Superior temporal gyrus (tissue), 1 donor: ENCODE data around the gene ANAPC10.
"Not testable (repeated sequence)": the region's sequence is repeated elsewhere in the genome, so short reads cannot be mapped to it uniquely, and the experiment has no call there.

Experiments used
- DNase-seq: peaks from one replicate; pipeline ENCODE4 v3.0.0-alpha.2; 2016; ENCODE audit errors: extremely low spot score

Gene ANAPC10

GRCh38 chr4:145097821-145098674 lies at the start of gene ANAPC10, which contains the start of gene ABCE1:
ANAPC10 (minus strand) TSS chr4:145098196; CDS start chr4:145096099, 2,097 bp downstream.
ABCE1 (plus strand) TSS chr4:145098311; CDS start chr4:145104413, 6,102 bp downstream.
- DNase-seq, result peak; percentile 98

- DNase-seq, result not testable (repeated sequence)
Measured at GRCh38 chr4:145136219-145136618, 38.2 kb upstream of the ANAPC10 start.

GRCh38 chr4:145132511-145133098 lies 34.6 kb upstream of the ANAPC10 start:
- DNase-seq, result no peak

GRCh38 chr4:145131848-145132247 lies 33.9 kb upstream of the ANAPC10 start:
- DNase-seq, result no peak

DNA sequence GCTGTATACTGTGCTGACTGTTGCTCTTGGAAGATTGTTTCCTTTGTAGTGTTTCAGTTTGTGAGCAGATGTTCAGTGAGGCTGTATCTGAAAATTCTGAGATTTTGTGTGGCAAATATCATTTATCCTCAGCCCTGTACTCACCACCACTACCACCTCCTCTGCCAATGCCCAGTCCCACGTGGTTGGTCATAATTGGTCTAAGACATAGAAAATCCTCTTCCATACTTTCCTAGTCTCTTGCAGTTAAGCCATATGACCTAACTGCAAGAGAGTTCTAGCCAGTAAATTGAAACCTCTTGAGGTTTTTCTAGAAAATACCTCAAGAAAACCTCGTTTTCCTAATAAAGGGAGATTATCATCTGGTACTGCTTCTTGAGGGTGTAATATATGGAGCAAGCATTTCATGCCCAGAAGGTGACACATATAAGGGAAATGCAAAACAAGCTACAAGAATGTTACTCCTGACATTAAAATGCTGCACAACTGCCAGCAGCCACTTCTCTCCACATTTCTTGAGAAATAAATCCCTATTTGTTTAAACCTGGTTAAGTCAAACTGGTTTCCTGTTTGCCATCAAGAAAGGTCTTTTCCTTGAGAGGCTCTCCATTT lies 32.9 kb upstream of the ANAPC10 start:
- no peak for DNase-seq

DNA sequence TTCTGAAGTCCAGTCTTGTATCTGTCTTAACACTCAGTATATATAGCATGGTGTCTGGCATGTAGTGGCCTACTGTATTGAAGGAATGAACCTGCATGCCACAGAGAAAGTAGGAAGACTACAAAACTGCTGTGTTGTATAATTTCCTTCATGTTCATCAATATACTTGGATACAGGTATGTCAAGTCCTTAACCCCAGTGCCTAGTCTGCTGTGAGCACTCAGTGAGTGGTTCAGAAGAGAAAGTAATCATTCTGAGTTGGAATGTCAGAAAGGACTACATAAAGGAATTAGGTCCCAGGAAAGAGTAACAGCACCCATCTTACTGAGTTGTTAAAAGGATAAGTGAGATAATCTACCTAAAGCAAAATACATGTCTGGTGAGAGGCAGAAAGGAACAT lies 32.1 kb upstream of the ANAPC10 start:
- no peak for DNase-seq

- DNase-seq, result no peak
Measured at GRCh38 chr4:145125396-145125795, 27.4 kb upstream of the ANAPC10 start.

DNA sequence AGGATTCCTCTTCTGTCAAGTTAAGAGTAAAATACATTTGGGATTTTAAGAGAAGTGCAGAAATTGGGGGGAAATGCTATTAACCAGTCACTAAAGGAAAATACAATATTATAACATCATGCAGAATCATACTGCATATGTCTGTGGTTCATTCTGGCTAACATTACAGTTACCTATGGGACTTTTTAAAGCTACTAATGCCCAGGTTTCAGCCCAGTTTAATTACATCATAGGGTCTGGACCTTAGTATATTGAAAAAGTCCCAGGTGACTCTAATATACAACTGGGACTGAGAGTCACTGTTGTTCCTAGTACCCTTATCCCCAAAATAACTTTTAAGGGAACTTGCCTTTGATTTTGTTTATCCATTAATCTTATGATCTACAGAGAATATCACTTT lies 10.1 kb upstream of the ANAPC10 start:
- DNase-seq, result no peak

DNA sequence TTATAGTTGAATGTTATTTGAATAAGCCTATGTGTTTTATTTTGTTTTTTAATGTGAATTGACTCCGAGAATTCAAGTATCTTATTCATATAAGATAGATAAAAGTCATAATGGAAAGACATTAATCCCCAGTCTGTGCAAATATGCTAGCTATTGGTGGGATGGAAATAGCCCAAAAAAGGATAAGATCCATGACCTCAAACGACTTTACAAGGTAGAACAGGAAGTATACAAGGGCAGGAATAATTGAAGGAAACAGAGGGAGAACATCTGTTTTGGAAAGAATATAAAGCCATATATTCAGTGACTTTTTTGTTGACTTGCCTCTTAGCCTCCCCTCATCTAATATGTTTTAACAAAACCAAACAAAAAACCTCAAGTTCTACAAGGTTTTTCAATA lies 9.1 kb upstream of the ANAPC10 start:
- DNase-seq, result no peak

DNA sequence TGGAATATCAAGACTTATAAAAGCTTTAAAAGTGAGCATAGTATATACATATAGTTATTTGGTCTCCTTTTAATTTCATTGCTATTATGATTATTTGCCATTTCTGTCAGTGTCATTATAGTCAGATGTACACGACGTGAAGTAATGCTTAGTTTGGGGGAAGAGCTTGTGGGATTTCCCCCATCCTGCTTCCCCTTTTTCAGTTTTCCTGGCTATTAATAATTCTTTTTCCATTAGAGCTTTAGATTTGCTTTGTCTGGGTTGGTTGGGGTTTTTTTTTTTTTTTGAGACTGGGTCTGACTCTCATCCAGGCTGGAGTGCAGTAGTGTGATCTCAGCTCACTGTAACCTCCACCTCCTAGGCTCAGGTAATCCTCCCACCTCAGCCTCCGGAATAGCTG lies 5.5 kb upstream of the ANAPC10 start:
- no peak for DNase-seq

- DNase-seq, result no peak
Measured at GRCh38 chr4:145102619-145103018, 4.6 kb upstream of the ANAPC10 start.

GRCh38 chr4:145101091-145101490 lies 3.1 kb upstream of the ANAPC10 start:
- no peak for DNase-seq

DNA sequence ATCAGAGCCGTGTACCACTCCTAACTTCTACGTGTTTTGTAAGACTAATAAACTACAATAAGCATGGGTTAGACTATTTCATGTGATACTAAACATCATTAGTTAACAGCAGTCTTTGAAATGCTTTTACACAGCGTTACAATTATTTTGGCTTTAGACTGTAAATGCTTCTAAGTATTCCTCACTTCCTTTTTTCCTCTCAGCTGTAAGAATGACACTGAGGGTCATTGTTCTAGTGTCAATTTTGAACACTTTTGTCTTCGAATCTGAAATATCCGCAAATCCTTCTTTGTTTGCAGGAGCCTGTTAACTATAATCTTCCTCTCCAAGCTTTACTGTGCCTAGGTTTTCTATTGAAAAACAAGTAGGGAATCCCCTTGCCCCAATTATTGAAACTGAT lies 1.7 kb upstream of the ANAPC10 start:
- DNase-seq, result peak; percentile 31

DNA sequence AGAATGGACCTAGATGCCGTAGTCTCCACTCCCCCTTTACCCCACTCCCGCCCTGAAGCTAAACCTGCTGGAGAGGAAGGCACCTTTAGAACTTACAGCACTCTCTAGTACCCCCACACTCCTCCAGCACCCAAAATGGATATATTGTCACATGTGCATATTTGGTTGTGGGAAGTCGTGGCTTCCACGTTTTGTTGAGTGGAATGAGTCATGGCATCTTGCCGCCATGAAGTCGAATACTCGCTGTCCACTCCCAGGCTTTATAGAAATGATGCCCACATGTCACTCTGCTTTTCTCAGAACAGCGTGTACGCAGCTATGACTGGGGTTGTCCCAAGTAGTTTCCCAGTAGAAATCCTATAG lies 660 bp upstream of the ANAPC10 start:
- DNase-seq, result peak; percentile 61

DNA sequence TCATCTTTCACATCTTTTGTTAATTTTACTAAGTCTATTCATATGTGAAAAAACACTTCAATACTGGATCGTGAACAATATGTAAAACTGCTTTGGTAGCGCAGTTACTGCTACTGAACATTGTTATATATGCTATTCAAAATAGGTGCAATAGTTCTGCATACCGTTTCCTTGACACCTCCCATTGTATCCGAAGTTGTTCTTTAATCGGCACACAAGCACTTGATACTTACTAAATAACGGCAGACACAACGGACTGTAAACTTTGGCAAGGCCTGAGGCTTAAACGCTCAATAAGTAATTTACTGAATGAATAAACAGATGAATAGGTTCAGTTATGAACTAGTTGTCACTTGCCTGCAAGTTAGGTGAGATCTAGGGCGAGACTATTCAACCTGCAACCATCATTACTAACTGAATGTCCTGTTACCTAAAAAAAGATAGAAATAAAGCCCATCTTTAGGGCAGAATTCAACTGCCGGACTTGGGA lies 620 bp downstream of the ANAPC10 start:
- no peak for DNase-seq

GRCh38 chr4:145093638-145094037 lies 4.4 kb downstream of the ANAPC10 start:
- no peak for DNase-seq

- no peak for DNase-seq
Measured at GRCh38 chr4:145090380-145090779, 7.6 kb downstream of the ANAPC10 start.

GRCh38 chr4:145083891-145084605 lies 13.9 kb downstream of the ANAPC10 start:
- no peak for DNase-seq

DNA sequence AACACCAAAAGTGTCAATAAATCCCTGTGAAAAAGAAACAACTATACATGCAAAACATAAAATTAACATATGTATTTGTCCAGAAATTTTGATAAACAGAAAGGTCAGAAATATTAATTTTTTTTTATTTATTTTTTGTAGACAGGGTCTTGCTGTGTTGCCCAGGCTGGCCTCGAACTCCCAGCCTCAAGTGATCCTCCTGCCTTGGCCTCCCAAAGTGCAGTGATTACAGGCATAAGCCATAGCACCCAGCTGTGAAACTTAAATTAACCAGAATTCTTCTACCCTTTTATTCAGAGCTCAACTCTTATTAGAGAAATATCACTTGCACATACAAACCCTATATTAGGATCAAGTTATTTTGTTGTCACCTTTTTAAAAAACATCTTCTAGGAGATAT lies 16.2 kb downstream of the ANAPC10 start:
- DNase-seq, result no peak

DNA sequence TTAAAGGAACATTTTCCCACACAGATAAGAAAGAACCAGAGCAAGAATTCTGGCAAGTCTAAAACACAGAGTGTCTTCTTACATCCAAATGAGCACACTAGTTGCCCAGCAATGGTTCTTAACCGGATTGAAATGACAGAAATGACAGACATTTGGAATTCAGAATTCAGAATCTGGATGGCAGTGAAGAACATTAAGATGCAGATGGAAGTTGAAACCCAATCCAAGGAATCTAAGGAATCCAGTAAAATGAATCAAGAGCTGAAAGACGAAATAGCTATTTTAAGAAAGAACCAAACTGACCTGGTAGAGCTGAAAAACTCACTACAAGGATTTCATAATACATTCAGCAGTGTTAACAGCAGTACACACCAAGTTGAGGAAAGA lies 21.5 kb downstream of the ANAPC10 start:
- DNase-seq, result no peak

DNA sequence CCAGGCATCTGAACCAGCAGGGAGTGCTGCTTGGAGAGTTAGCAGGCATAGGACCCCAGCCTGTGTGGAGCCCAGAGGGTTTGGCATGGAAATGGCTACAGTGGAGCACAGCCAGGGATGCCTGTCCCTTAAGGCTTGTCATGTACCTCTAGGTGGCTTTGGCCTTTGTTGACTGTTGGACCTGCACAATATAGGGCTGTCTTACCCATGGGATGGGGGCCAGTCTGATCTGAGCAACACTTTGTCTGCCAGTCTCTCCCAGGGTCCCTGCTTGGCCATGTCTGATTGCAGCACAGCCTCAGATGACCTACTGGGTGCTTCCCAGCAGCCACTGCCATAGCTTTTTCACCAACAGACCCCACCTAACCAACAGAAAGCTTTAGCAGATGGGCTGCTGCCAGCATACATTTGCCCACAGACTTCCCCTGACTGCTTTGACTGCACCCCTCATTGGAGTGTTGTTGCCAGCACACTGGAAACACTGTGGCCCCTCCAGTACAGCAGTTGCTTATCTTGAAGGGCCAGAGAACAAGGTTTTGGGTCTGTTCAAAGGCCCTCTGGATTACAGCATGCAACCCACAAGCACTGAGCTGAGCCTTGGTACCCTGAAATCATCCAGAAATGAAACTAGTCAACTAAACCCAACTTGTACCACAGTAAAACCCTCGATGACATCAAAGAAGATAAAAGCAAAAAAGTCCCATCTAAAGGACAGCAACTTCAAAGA lies 22.1 kb downstream of the ANAPC10 start:
- DNase-seq, result no peak
